WTC11 (cell line): ENCODE measurements around the gene ODAD3. TPM values are rescaled to one million over a fixed set of nuclear protein-coding genes. Genes with fewer than 3 reads are reported as not detected.
A peak's percentile ranks its signal among the peaks of the same experiment; 100 is the strongest.

ENCODE experiments used
- ATF1 ChIP-seq: sonication (generic); formaldehyde crosslinking; IDR thresholded peaks from 2 replicates; pipeline ENCODE4 v1.8.1; 2023; ENCODE audit warnings: mild to moderate bottlenecking, moderate library complexity, missing genetic modification reagents
- CREB1 ChIP-seq: sonication (generic); formaldehyde crosslinking; IDR thresholded peaks from 2 replicates; pipeline ENCODE4 v1.8.0; 2023; ENCODE audit warnings: mild to moderate bottlenecking, missing genetic modification reagents
- ETV6 ChIP-seq: sonication (generic); formaldehyde crosslinking; IDR thresholded peaks from 2 replicates; pipeline ENCODE4 v1.8.1; 2022; ENCODE audit warnings: mild to moderate bottlenecking, missing genetic modification reagents
- FOXK1 ChIP-seq: sonication (generic); formaldehyde crosslinking; IDR thresholded peaks from 2 replicates; pipeline ENCODE4 v1.8.0; 2022; ENCODE audit warnings: mild to moderate bottlenecking, moderate library complexity, missing genetic modification reagents
- HMGA2 ChIP-seq: fragments of 250-450 bp; sonication (Bioruptor Pico); IDR thresholded peaks from 2 replicates; pipeline ENCODE4 v1.4.0; 2021; ENCODE audit warnings: mild to moderate bottlenecking, moderate library complexity
- JUN ChIP-seq: sonication (generic); formaldehyde crosslinking; IDR thresholded peaks from 2 replicates; pipeline ENCODE4 v1.8.0; 2023; ENCODE audit warnings: mild to moderate bottlenecking, missing genetic modification reagents
- MYBL2 ChIP-seq: sonication (generic); formaldehyde crosslinking; IDR thresholded peaks from 2 replicates; pipeline ENCODE4 v1.8.1; 2023; ENCODE audit warnings: mild to moderate bottlenecking, moderate library complexity, missing genetic modification reagents
- NFYB ChIP-seq: sonication (generic); formaldehyde crosslinking; conservative IDR thresholded peaks from 2 replicates; pipeline ENCODE4 v1.8.0; 2022; ENCODE audit warnings: low read depth, missing genetic modification reagents
- NR2C2 ChIP-seq: sonication (generic); formaldehyde crosslinking; IDR thresholded peaks from 2 replicates; pipeline ENCODE4 v1.8.0; 2022; ENCODE audit warnings: mild to moderate bottlenecking, missing genetic modification reagents
- PRRX2 ChIP-seq: fragments of 250-450 bp; sonication (Bioruptor Pico); IDR thresholded peaks from 2 replicates; pipeline ENCODE4 v1.8.0; 2021; ENCODE audit warnings: mild to moderate bottlenecking
- SMAD3 ChIP-seq: sonication (generic); formaldehyde crosslinking; IDR thresholded peaks from 2 replicates; pipeline ENCODE4 v1.8.0; 2022; ENCODE audit warnings: missing genetic modification reagents, mild to moderate bottlenecking, borderline replicate concordance
- SMAD4 ChIP-seq: sonication (generic); formaldehyde crosslinking; IDR thresholded peaks from 2 replicates; pipeline ENCODE4 v1.8.0; 2022; ENCODE audit warnings: mild to moderate bottlenecking, missing genetic modification reagents
- SP1 ChIP-seq: sonication (generic); formaldehyde crosslinking; conservative IDR thresholded peaks from 2 replicates; pipeline ENCODE4 v1.8.1; 2022; ENCODE audit warnings: missing genetic modification reagents
- TEAD1 ChIP-seq: sonication (generic); formaldehyde crosslinking; IDR thresholded peaks from 2 replicates; pipeline ENCODE4 v1.8.0; 2022; ENCODE audit warnings: mild to moderate bottlenecking, missing genetic modification reagents
- TEAD4 ChIP-seq: sonication (generic); formaldehyde crosslinking; IDR thresholded peaks from 2 replicates; pipeline ENCODE4 v1.8.0; 2022; ENCODE audit warnings: mild to moderate bottlenecking, missing genetic modification reagents
- ZBTB21 ChIP-seq: sonication (generic); formaldehyde crosslinking; IDR thresholded peaks from 2 replicates; pipeline ENCODE4 v1.8.1; 2023; ENCODE audit warnings: mild to moderate bottlenecking, missing genetic modification reagents, borderline replicate concordance
- ZNF121 ChIP-seq: sonication (generic); formaldehyde crosslinking; IDR thresholded peaks from 2 replicates; pipeline ENCODE4 v1.8.0; 2023; ENCODE audit warnings: missing genetic modification reagents
- ZNF138 ChIP-seq: sonication (generic); formaldehyde crosslinking; conservative IDR thresholded peaks from 2 replicates; pipeline ENCODE4 v1.8.1; 2022; ENCODE audit warnings: mild to moderate bottlenecking, moderate library complexity, missing genetic modification reagents
- ZNF219 ChIP-seq: sonication (generic); formaldehyde crosslinking; IDR thresholded peaks from 2 replicates; pipeline ENCODE4 v1.8.0; 2023; ENCODE audit warnings: missing genetic modification reagents, mild to moderate bottlenecking, borderline replicate concordance
- ZNF232 ChIP-seq: sonication (generic); formaldehyde crosslinking; IDR thresholded peaks from 2 replicates; pipeline ENCODE4 v1.8.0; 2022; ENCODE audit warnings: mild to moderate bottlenecking, missing genetic modification reagents
- ZNF396 ChIP-seq: fragments of 250-450 bp; sonication (Bioruptor Pico); IDR thresholded peaks from 2 replicates; pipeline ENCODE4 v1.8.0; 2021; ENCODE audit warnings: mild to moderate bottlenecking, moderate library complexity, borderline replicate concordance
- ZNF416 ChIP-seq: fragments of 250-450 bp; sonication (Bioruptor Pico); IDR thresholded peaks from 2 replicates; pipeline ENCODE4 v1.9.0; 2021; ENCODE audit warnings: mild to moderate bottlenecking, inconsistent platforms
- total RNA-seq: library from RNA; stranded (reverse); gene quantifications from 3 replicates; pipeline ENCODE4 v1.2.3, GENCODE V29; 2021
- TF ChIP-seq, protein P1 (sequence below): sonication (generic); formaldehyde crosslinking; conservative IDR thresholded peaks from 2 replicates; pipeline ENCODE4 v1.8.1; 2022; ENCODE audit warnings: mild to moderate bottlenecking, missing genetic modification reagents
- TF ChIP-seq, protein P2 (sequence below): fragments of 250-450 bp; sonication (Bioruptor Pico); IDR thresholded peaks from 2 replicates; pipeline ENCODE4 v1.9.0; 2021; ENCODE audit warnings: mild to moderate bottlenecking
- TF ChIP-seq, protein P3 (sequence below): fragments of 250-450 bp; sonication (Bioruptor Pico); IDR thresholded peaks from 2 replicates; pipeline ENCODE4 v1.9.0; 2021; ENCODE audit warnings: mild to moderate bottlenecking
- TF ChIP-seq, protein P4 (sequence below): sonication (generic); formaldehyde crosslinking; IDR thresholded peaks from 2 replicates; pipeline ENCODE4 v1.8.1; 2022; ENCODE audit warnings: missing genetic modification reagents, borderline replicate concordance
- TF ChIP-seq, protein P5 (sequence below): sonication (generic); formaldehyde crosslinking; IDR thresholded peaks from 2 replicates; pipeline ENCODE4 v1.8.0; 2022; ENCODE audit warnings: mild to moderate bottlenecking, missing genetic modification reagents
- TF ChIP-seq, protein P6 (sequence below): sonication (generic); formaldehyde crosslinking; IDR thresholded peaks from 2 replicates; pipeline ENCODE4 v1.8.0; 2022; ENCODE audit warnings: mild to moderate bottlenecking, missing genetic modification reagents
- TF ChIP-seq, protein P7 (sequence below): sonication (generic); formaldehyde crosslinking; IDR thresholded peaks from 2 replicates; pipeline ENCODE4 v1.8.1; 2023; ENCODE audit warnings: mild to moderate bottlenecking, moderate library complexity, missing genetic modification reagents

ODAD3 gene
- total RNA-seq, 1 experiment from 2014 or later, result 4.1 TPM

DNA sequence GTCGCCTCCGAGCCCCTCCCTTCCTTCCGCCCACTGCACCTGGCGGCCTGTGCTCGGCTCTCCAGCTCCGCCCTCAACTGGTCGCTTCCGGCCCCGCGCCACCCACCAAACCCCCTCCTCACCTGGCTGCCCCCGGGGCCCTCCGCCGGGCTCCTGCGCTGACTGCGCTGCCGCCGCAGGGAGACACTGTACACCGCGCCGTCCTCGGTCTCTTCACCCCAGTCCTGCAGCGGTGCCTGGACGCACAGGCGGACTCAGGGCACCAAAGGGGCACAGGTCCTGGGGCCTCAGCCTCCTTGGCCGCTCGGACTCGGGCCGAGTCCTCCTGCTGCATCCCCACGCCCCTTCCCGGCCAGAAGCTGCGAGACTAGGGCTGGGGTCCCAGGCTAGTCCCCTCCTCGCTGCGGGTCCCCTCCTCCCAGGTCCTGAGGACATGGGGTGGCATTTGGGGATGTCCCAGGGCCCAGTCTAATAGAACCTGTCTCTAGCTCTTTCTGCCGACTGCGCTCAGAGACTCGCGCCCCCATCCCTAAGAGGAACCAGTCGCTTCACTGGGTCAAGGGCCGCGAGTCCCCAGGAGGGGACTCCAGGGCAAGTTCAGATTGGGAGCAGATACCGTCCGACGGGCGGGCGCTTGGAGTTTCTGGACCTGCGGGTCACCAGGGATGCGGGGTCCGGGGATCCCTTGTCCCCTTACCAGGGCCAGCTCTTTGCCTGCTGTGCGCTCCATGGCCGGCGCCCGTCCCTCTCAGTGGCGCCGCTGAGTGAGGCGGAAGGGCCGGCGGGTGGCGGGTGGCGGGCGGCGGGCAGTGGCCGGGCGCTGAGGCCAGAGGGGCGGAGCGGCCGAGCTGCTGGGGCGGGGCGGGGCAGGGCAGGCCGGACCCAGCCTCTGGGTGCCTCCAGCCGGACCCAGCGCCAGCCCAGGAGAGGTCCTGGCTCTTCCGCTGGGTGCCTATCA is 16.1 kb downstream of the ODAD3 start, which contains the start of gene RGL3 (continued):
- TF ChIP-seq ZNF219 (CRISPR knock-in tag), result no peak
- TF ChIP-seq, protein P1, sequence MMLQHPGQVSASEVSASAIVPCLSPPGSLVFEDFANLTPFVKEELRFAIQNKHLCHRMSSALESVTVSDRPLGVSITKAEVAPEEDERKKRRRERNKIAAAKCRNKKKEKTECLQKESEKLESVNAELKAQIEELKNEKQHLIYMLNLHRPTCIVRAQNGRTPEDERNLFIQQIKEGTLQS (CRISPR knock-in tag), result no peak
- TF ChIP-seq TEAD4 (CRISPR knock-in tag), result no peak
- TF ChIP-seq, protein P2, sequence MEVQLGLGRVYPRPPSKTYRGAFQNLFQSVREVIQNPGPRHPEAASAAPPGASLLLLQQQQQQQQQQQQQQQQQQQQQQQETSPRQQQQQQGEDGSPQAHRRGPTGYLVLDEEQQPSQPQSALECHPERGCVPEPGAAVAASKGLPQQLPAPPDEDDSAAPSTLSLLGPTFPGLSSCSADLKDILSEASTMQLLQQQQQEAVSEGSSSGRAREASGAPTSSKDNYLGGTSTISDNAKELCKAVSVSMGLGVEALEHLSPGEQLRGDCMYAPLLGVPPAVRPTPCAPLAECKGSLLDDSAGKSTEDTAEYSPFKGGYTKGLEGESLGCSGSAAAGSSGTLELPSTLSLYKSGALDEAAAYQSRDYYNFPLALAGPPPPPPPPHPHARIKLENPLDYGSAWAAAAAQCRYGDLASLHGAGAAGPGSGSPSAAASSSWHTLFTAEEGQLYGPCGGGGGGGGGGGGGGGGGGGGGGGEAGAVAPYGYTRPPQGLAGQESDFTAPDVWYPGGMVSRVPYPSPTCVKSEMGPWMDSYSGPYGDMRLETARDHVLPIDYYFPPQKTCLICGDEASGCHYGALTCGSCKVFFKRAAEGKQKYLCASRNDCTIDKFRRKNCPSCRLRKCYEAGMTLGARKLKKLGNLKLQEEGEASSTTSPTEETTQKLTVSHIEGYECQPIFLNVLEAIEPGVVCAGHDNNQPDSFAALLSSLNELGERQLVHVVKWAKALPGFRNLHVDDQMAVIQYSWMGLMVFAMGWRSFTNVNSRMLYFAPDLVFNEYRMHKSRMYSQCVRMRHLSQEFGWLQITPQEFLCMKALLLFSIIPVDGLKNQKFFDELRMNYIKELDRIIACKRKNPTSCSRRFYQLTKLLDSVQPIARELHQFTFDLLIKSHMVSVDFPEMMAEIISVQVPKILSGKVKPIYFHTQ (CRISPR knock-in tag), result no peak
- TF ChIP-seq, protein P3, sequence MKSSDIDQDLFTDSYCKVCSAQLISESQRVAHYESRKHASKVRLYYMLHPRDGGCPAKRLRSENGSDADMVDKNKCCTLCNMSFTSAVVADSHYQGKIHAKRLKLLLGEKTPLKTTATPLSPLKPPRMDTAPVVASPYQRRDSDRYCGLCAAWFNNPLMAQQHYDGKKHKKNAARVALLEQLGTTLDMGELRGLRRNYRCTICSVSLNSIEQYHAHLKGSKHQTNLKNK, result no peak
- TF ChIP-seq MYBL2 (CRISPR knock-in tag), result no peak; the same call in 1 of the 2 replicates
- 0 out of 2 replicates have a peak, but pooled peaks have one; percentile 50 for TF ChIP-seq FOXK1 (CRISPR knock-in tag)
- 0 out of 2 replicates have a peak, but pooled peaks have one; percentile 71 for TF ChIP-seq ETV6
- TF ChIP-seq PRRX2 (CRISPR knock-in tag), result no peak
- TF ChIP-seq NFYB (CRISPR knock-in tag), result no peak
- no peak for TF ChIP-seq NR2C2 (CRISPR knock-in tag)
- TF ChIP-seq JUN, result no peak
- TF ChIP-seq, protein P4, sequence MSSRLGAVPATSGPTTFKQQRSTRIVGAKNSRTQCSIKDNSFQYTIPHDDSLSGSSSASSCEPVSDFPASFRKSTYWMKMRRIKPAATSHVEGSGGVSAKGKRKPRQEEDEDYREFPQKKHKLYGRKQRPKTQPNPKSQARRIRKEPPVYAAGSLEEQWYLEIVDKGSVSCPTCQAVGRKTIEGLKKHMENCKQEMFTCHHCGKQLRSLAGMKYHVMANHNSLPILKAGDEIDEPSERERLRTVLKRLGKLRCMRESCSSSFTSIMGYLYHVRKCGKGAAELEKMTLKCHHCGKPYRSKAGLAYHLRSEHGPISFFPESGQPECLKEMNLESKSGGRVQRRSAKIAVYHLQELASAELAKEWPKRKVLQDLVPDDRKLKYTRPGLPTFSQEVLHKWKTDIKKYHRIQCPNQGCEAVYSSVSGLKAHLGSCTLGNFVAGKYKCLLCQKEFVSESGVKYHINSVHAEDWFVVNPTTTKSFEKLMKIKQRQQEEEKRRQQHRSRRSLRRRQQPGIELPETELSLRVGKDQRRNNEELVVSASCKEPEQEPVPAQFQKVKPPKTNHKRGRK (CRISPR knock-in tag), result no peak
- TF ChIP-seq, protein P5, sequence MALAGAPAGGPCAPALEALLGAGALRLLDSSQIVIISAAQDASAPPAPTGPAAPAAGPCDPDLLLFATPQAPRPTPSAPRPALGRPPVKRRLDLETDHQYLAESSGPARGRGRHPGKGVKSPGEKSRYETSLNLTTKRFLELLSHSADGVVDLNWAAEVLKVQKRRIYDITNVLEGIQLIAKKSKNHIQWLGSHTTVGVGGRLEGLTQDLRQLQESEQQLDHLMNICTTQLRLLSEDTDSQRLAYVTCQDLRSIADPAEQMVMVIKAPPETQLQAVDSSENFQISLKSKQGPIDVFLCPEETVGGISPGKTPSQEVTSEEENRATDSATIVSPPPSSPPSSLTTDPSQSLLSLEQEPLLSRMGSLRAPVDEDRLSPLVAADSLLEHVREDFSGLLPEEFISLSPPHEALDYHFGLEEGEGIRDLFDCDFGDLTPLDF, result 0 out of 2 replicates have a peak, but pooled peaks have one; percentile 0
- no peak for TF ChIP-seq ZNF416 (CRISPR knock-in tag)
- TF ChIP-seq ZNF121 (CRISPR knock-in tag), result no peak
- no peak for TF ChIP-seq SMAD4 (CRISPR knock-in tag)
- TF ChIP-seq ZNF232 (CRISPR knock-in tag), result no peak
- TF ChIP-seq, protein P6, sequence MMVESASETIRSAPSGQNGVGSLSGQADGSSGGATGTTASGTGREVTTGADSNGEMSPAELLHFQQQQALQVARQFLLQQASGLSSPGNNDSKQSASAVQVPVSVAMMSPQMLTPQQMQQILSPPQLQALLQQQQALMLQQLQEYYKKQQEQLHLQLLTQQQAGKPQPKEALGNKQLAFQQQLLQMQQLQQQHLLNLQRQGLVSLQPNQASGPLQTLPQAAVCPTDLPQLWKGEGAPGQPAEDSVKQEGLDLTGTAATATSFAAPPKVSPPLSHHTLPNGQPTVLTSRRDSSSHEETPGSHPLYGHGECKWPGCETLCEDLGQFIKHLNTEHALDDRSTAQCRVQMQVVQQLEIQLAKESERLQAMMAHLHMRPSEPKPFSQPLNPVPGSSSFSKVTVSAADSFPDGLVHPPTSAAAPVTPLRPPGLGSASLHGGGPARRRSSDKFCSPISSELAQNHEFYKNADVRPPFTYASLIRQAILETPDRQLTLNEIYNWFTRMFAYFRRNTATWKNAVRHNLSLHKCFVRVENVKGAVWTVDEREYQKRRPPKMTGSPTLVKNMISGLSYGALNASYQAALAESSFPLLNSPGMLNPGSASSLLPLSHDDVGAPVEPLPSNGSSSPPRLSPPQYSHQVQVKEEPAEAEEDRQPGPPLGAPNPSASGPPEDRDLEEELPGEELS (CRISPR knock-in tag), result peak; percentile 69; the same call in 1 of the 2 replicates
- no peak for TF ChIP-seq HMGA2
- 0 out of 2 replicates have a peak, but pooled peaks have one; percentile 56 for TF ChIP-seq ZNF138
- no peak for TF ChIP-seq CREB1 (CRISPR knock-in tag)
- TF ChIP-seq ATF1 (CRISPR knock-in tag), result no peak
- TF ChIP-seq ZNF396 (CRISPR knock-in tag), result no peak
- 0 out of 2 replicates have a peak, but pooled peaks have one; percentile 29 for TF ChIP-seq ZBTB21
- TF ChIP-seq SMAD3 (CRISPR knock-in tag), result no peak
- TF ChIP-seq TEAD1 (CRISPR knock-in tag), result no peak
- TF ChIP-seq, protein P7, sequence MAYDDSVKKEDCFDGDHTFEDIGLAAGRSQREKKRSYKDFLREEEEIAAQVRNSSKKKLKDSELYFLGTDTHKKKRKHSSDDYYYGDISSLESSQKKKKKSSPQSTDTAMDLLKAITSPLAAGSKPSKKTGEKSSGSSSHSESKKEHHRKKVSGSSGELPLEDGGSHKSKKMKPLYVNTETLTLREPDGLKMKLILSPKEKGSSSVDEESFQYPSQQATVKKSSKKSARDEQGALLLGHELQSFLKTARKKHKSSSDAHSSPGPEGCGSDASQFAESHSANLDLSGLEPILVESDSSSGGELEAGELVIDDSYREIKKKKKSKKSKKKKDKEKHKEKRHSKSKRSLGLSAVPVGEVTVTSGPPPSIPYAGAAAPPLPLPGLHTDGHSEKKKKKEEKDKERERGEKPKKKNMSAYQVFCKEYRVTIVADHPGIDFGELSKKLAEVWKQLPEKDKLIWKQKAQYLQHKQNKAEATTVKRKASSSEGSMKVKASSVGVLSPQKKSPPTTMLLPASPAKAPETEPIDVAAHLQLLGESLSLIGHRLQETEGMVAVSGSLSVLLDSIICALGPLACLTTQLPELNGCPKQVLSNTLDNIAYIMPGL, result no peak; the same call in 1 of the 2 replicates
- TF ChIP-seq SP1 (CRISPR knock-in tag), result peak; percentile 72; the same call in 1 of the 2 replicates
